ENCODE data around the gene B9D1.
A peak's percentile ranks its signal among the peaks of the same experiment; 100 is the strongest.

The B9D1 gene

DNA sequence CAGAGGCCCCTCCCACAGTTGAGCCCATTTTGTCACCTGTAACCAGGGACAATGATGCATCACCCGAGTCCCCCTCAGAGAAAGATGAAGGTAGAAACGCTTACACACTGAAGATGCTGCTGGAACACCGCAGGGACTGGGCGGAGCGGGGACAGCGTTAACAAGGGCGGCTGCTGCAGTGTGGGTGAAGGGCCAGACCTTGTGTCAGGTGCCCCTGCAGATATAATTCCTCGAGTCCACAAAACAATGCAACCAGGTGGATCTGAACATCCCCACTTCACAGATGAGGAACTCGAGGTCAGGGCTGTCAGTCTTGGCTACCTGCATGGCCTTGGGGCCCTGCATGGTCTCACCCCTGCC is 9.5 kb upstream of the B9D1 start:
- Mint-ChIP-seq H3K27ac (no peak overlapping the region), H3K36me3 (no peaks in the 10 kb centered on the region), H3K27me3 (no peaks in the 10 kb centered on the region), H3K9me3 (ENCODE audit: low read depth) (no peaks in the 10 kb centered on the region), H3K4me3 (no peak overlapping the region), H3K4me1 (ENCODE audit: low read depth) (peaks cover 30% of the 10 kb centered on the region)

DNA sequence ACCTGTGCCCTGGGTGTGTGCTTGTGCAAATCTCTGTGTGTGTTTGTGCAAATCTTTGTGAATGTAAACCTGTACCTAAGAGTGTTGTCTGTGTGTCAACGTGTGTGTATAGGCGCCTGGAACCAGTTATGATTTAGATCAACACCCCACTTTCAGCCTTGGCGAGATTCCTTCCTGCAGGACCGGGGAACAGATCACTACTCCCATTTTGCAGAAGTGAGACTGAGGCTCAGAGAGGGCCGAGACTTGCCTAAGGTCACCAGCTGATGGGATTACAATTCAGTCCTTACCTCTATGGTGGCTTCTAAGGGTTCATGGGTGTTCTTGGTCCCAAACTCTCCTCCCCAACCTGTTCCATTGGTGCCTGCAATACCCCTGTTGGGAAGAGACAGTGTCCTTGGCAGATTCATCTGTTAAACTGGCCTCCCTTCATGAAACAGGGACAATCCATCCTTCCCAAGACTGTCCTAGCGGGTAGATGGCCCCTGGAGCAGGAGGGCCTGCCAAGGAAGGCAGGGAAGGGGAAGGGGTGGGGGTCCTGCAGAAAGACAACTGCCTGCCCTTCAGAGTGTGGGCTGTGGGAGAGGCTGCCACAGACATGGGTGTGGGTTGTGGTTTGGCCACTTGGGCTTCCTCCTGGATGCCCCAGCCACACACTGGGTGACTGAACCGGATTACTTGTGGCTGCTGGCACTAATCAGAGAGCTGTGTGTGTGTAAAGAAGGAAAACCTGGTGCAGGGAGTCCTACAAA is 8.9 kb upstream of the B9D1 start:
- H3K4me3 Mint-ChIP-seq = peak overlapping the region; percentile 56
- H3K27ac Mint-ChIP-seq = no peak overlapping the region
- H3K36me3 Mint-ChIP-seq = no peaks in the 10 kb centered on the region
- peaks cover 26% of the 10 kb centered on the region for H3K4me1 Mint-ChIP-seq (ENCODE audit: low read depth)
- H3K9me3 Mint-ChIP-seq (ENCODE audit: low read depth) = no peaks in the 10 kb centered on the region
- no peaks in the 10 kb centered on the region for H3K27me3 Mint-ChIP-seq

DNA sequence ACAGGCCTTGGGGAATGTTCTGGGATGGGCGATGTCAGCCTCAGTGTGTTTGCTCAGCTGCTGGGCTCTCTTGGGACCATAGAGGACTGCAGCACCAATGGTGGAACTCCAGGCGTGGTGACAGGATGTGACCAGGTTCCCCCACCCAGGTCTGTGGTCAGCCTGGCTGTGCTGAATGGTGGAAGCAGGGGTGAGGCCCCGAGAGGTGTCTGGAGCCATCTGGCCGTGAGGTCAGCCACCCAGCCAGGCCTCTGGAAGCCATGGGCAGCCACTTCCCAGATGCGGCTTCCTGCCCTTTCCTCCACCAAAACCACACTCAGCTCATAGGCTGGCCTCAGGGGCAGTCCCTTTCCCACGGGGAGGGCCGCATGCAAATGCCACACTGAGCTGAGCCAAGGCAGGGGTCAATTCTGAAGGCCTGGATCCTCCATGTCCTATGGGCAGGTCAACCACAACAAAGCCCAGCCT is 8.0 kb upstream of the B9D1 start:
- Mint-ChIP-seq H3K27ac (peak overlapping the region; percentile 16), H3K4me3 (no peak overlapping the region), H3K27me3 (no peaks in the 10 kb centered on the region), H3K4me1 (ENCODE audit: low read depth) (peaks cover 25% of the 10 kb centered on the region), H3K9me3 (ENCODE audit: low read depth) (no peaks in the 10 kb centered on the region), H3K36me3 (no peaks in the 10 kb centered on the region)

DNA sequence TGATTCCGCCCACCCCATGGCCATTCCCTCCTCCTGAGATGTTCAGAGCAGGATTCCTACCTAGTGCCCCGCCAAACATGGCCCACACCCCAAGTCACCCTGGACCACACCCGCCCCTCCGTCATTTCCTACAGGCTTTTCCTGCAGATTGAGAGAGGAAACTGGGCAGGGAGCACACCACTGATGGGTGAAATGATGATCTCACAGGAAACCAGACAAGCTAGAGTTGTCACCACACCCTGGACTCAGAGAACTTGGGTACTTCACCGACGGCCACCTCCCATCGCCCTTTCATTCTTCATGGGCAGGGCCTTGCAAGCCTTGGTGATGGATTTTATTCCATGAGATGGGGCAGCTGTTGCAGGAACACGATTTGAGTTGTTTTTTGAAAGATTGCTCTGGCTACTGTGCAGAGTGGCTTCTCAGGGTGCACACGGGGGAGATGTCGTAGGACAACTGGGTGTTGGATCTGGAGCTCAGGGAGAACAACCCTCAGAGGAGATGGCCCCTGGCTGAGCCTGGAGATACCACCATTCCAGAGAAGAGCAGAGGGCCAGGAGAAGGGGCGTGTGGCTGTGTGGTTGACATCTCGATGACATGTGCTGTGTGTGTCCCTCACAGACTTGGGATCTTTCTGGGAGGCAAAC is 7.4 kb upstream of the B9D1 start:
- Mint-ChIP-seq H3K4me1 (ENCODE audit: low read depth) (peaks cover 25% of the 10 kb centered on the region), H3K9me3 (ENCODE audit: low read depth) (no peaks in the 10 kb centered on the region), H3K27ac (peak overlapping the region; percentile 67)

DNA sequence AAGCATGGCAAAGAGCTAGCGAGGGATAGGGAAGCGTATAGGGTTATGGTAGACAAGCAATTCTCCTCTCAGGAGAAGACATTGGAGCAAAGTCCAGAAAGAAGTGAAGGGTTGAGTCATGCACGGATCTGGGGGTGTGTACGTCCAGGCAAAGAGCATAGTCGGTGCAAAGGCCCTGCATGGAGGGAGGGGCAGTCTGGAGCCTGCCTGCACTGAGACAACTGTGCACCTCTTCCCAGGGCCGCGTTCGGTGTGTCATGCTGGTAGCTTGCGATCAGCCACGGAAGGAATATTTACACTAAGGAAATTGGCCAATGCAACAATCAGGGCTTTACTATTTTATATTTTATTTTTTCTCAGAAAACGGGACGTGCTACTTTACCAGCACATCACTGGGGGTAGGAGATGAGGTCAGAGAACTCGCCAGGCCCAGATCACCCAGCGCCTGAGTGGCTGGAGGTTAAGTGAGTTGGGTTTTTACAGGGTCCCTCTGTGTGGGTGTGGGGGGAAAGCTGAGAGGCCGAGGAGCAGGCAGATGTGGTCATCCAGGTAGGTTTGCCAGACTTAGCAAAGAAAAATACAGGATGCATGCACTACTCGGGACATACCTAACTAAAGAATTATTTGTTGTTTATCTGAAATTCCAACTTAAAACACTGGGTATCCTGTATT is 6.7 kb upstream of the B9D1 start:
- Mint-ChIP-seq H3K9me3 (ENCODE audit: low read depth) (no peaks in the 10 kb centered on the region), H3K27ac (no peak overlapping the region), H3K36me3 (no peaks in the 10 kb centered on the region), H3K4me3 (peak overlapping the region; percentile 35), H3K4me1 (ENCODE audit: low read depth) (peaks cover 25% of the 10 kb centered on the region), H3K27me3 (no peaks in the 10 kb centered on the region)

More for the DNA sequence above, 7.4 kb upstream of the B9D1 start:
- H3K27me3 Mint-ChIP-seq = no peaks in the 10 kb centered on the region
- H3K36me3 Mint-ChIP-seq = no peaks in the 10 kb centered on the region
- peak overlapping the region; percentile 61 for H3K4me3 Mint-ChIP-seq

DNA sequence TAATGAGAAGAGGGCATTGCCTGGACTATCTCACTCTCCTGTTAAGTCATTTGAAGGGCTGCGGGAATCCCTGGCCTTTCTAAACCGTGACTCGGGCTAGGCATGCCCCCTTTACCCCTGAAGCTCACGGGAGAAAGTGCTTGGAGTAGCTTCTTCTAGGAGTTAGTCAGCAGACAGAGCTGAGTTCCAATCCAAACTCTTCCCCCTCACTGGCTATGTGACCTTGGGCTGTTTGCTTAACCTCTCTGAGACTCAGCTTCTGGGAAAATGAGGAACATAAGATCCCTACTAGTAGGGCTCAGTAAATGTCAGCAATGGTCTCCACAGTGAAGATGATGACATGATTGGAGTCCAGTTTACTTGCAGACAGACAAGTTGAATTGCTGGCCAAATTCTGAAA is 5.7 kb upstream of the B9D1 start:
- Mint-ChIP-seq H3K27me3 (no peaks in the 10 kb centered on the region), H3K4me3 (no peak overlapping the region), H3K27ac (no peak overlapping the region), H3K36me3 (no peaks in the 10 kb centered on the region), H3K9me3 (ENCODE audit: low read depth) (no peaks in the 10 kb centered on the region), H3K4me1 (ENCODE audit: low read depth) (peaks cover 25% of the 10 kb centered on the region)

DNA sequence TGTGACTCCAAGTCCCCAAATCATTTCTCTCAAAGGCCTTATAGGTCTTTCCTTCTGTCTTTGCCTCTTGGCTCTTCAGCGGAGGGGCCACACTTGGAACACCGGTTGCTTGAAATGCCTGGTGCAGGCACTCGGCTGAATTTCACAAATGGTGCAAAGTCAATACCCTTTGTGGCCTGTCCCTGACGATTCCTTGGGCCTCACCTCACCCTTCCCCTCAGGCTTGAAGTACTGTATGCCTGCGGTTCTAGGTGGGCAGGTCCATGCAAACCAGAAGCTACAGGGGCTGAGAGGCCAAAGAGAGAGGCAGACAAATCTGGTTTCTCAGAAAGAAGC is 4.1 kb upstream of the B9D1 start:
- Mint-ChIP-seq H3K27ac (no peak overlapping the region), H3K36me3 (no peaks in the 10 kb centered on the region), H3K4me3 (no peak overlapping the region), H3K4me1 (ENCODE audit: low read depth) (peaks cover 25% of the 10 kb centered on the region), H3K27me3 (no peaks in the 10 kb centered on the region), H3K9me3 (ENCODE audit: low read depth) (no peaks in the 10 kb centered on the region)

DNA sequence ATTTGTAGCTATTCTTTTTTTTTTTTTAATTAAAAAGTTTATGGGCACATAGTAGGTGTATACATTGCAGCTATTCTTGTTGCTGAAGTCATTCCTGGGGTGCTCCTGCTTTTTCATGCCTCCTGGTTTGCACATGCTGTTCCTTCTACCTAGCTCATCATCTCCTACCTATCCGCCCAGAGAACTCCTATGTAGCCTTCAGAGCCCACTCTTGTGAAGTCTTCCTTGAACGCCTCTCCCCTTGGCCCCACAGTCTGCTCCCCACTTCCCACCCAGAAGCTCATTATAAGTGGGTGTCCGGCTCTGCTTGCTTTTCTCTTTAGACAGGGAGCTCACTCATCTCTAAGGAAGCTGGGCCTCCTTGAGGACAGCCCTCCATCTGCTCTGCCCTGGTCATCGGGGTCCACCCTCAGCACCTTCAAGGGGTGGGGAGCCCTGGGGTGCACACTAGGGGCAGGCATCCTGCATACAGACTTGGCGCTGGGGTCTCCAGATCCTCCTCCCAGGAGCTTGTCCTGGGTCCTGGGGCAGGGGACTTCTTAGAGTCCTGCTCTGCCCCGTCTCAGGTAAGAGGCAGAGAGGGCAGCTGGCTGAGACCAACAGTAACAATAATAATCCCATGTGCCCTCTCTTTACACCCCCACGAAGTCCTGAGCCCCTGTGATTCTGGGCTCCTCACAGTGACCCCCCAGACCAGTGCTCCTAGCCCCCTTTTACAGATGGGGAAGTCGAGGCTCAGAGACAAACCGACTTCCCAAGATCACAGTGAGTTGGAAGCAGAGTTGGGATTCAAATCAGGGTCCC is 3.5 kb upstream of the B9D1 start:
- no peak overlapping the region for H3K4me3 Mint-ChIP-seq

DNA sequence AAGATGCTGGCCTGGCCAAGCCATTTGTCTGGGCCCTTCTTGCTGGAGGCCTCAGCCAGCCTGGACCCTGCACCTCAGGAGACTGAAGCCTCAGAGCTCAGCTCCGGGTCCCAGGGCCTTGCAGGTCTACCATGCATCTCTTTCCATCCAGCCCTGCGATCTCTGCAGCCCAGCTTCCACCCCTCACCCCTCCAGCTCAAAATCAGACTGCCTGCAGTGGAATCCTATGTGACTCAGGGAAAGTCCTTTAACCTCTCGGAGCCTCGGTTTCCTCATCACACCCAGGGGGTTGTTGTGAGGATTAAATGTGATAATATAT is 2.9 kb upstream of the B9D1 start:
- Mint-ChIP-seq H3K36me3 (no peaks in the 10 kb centered on the region), H3K27me3 (peaks cover 2% of the 10 kb centered on the region), H3K9me3 (ENCODE audit: low read depth) (no peaks in the 10 kb centered on the region), H3K4me1 (ENCODE audit: low read depth) (peaks cover 22% of the 10 kb centered on the region), H3K4me3 (no peak overlapping the region), H3K27ac (no peak overlapping the region)

More for the DNA sequence above, 3.5 kb upstream of the B9D1 start:
- peaks cover 24% of the 10 kb centered on the region for H3K4me1 Mint-ChIP-seq (ENCODE audit: low read depth)
- no peaks in the 10 kb centered on the region for H3K9me3 Mint-ChIP-seq (ENCODE audit: low read depth)
- no peak overlapping the region for H3K27ac Mint-ChIP-seq
- no peaks in the 10 kb centered on the region for H3K36me3 Mint-ChIP-seq
- no peaks in the 10 kb centered on the region for H3K27me3 Mint-ChIP-seq

DNA sequence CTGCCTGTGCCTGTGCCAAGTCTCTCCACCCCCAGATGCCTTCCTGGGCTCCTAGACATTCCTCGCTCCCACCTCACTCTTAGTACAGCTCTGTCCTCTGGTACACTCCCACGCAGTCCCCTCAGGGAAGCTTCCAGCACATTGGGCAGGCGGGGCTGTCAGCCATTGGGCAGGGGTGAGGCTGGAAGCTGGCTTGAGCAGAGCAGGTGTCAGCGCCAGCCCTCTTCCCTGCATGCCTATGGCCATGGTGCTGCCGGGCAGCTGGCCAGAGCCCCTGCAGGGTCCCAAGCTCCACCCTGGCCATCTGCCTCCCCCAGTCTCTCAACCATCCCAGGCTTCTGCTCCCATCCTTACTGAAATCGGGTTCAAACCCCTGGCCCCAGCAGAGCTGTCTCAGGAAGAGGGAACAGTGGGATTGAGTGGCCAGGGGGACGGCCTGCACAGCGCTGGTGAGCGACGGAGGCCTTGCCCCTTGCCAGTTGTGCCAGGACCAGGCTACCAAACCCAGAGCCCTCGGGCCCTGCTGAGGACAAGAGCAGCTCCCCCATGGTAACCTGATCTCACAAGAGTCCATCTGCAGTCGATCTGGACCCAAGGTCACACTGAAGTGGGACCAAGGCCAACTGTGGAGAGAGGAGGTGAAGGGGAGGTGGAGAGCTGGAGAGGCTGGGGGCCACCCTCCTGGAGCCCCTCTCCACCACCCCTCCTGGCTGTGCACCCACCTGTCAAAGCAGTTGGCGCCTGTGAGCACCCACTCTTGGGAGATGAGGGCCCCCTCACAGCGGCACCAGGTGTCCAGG is 2.4 kb upstream of the B9D1 start:
- Mint-ChIP-seq H3K27me3 (peaks cover 2% of the 10 kb centered on the region), H3K9me3 (ENCODE audit: low read depth) (no peaks in the 10 kb centered on the region), H3K4me3 (no peak overlapping the region)

DNA sequence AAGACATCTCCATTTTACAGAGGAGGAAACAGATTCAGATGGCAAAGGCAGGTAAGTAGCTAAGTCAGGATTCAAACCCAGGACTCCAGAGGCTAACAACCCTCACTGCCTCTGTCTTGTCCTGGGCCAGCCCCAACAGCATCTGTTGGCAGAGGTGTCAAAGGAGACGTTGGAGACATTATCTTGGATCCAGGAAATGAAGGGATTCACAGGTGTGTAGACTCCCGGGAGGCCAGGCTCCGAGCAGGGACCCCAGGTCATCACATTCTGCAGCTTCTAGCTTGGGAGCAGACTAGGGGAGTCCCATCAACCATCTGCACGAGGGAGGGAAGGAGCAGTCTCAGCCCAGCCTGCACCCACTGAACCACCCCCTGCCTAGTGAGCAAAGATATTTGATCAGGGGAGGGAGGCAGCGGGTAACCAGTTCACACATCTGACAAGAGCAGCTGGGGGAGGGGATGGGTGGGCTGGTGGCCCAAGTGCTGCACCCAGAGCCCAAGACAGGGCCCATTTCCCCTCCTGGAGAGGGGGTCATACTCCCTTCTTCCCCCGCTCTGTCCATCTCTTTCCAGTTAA is 1.0 kb upstream of the B9D1 start:
- Mint-ChIP-seq H3K4me1 (ENCODE audit: low read depth) (peaks cover 6% of the 10 kb centered on the region), H3K9me3 (ENCODE audit: low read depth) (no peaks in the 10 kb centered on the region), H3K27me3 (peaks cover 2% of the 10 kb centered on the region), H3K27ac (no peak overlapping the region), H3K4me3 (peak overlapping the region; percentile 62), H3K36me3 (peaks cover 3% of the 10 kb centered on the region)

More for the DNA sequence above, 2.4 kb upstream of the B9D1 start:
- H3K4me1 Mint-ChIP-seq (ENCODE audit: low read depth) = peaks cover 17% of the 10 kb centered on the region
- no peak overlapping the region for H3K27ac Mint-ChIP-seq
- no peaks in the 10 kb centered on the region for H3K36me3 Mint-ChIP-seq

DNA sequence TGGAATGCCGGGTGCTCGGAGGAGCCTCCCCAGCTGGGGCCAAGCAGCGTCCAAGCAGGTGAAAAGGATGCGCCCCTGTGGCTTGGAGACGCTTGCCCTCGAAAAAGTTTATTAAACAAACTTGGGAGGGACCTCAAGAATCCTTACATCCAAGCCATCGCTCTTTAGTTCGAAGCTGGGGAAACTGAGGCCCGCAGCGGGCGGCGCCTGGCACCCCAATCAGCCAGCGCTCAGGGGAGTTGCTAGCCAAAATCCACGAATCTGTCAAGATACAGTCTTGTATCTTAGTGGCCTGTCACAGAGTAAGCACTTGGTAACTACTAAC is 553 bp upstream of the B9D1 start:
- Mint-ChIP-seq H3K27ac (no peak overlapping the region), H3K9me3 (ENCODE audit: low read depth) (no peaks in the 10 kb centered on the region), H3K36me3 (peaks cover 6% of the 10 kb centered on the region), H3K4me3 (peak overlapping the region; percentile 86), H3K4me1 (ENCODE audit: low read depth) (peaks cover 6% of the 10 kb centered on the region), H3K27me3 (peaks cover 5% of the 10 kb centered on the region)

DNA sequence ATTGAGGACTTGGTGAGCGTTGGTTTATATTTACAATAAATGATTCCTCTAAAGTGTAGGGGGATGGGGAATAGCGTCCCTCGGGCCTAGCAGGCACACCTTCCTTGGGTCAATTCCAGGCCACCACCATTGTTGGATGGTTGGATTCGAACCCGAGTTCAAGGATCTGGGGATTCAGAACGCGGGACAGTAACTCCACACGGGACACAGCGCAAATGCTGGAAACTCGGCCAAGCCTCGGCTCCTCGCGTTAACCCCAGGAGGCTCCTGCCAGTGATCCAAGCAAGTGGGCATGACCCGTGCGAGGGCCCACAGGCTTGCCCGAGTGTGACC is 613 bp downstream of the B9D1 start:
- Mint-ChIP-seq H3K36me3 (peaks cover 6% of the 10 kb centered on the region), H3K4me1 (ENCODE audit: low read depth) (peaks cover 6% of the 10 kb centered on the region), H3K27me3 (peaks cover 5% of the 10 kb centered on the region), H3K4me3 (peak overlapping the region; percentile 86), H3K9me3 (ENCODE audit: low read depth) (no peaks in the 10 kb centered on the region), H3K27ac (peak overlapping the region; percentile 50)

DNA sequence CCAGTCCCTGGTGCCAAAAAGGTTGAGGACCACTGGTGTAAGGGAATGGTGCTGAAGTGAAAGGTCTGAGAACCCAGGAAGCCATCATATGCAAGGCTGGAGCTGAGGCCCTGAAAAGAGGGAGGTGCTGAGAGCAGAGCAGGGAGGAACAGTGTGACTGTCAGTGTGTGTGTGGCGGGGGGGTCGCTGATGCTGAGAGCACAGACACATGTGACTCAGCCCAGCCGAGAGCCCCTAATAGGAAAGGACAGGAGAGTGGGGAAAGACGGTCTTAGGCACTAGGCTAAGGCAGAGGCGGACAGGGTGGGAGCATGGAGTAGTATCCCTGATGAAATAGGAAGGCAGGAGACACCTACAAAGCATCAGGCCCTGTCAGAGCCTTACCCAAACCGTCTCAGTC is 1.2 kb downstream of the B9D1 start:
- peak overlapping the region; percentile 86 for H3K4me3 Mint-ChIP-seq
- no peak overlapping the region for H3K27ac Mint-ChIP-seq
- H3K9me3 Mint-ChIP-seq (ENCODE audit: low read depth) = no peaks in the 10 kb centered on the region
- peaks cover 6% of the 10 kb centered on the region for H3K4me1 Mint-ChIP-seq (ENCODE audit: low read depth)
- peaks cover 5% of the 10 kb centered on the region for H3K27me3 Mint-ChIP-seq
- peaks cover 6% of the 10 kb centered on the region for H3K36me3 Mint-ChIP-seq

Measured in activated naive CD8-positive, alpha-beta T cell (primary cell).